ENCODE measurements around the gene SEMA6A.
A peak's percentile ranks its signal among the peaks of the same experiment; 100 is the strongest.

SEMA6A gene, protein sequence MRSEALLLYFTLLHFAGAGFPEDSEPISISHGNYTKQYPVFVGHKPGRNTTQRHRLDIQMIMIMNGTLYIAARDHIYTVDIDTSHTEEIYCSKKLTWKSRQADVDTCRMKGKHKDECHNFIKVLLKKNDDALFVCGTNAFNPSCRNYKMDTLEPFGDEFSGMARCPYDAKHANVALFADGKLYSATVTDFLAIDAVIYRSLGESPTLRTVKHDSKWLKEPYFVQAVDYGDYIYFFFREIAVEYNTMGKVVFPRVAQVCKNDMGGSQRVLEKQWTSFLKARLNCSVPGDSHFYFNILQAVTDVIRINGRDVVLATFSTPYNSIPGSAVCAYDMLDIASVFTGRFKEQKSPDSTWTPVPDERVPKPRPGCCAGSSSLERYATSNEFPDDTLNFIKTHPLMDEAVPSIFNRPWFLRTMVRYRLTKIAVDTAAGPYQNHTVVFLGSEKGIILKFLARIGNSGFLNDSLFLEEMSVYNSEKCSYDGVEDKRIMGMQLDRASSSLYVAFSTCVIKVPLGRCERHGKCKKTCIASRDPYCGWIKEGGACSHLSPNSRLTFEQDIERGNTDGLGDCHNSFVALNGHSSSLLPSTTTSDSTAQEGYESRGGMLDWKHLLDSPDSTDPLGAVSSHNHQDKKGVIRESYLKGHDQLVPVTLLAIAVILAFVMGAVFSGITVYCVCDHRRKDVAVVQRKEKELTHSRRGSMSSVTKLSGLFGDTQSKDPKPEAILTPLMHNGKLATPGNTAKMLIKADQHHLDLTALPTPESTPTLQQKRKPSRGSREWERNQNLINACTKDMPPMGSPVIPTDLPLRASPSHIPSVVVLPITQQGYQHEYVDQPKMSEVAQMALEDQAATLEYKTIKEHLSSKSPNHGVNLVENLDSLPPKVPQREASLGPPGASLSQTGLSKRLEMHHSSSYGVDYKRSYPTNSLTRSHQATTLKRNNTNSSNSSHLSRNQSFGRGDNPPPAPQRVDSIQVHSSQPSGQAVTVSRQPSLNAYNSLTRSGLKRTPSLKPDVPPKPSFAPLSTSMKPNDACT

DNA sequence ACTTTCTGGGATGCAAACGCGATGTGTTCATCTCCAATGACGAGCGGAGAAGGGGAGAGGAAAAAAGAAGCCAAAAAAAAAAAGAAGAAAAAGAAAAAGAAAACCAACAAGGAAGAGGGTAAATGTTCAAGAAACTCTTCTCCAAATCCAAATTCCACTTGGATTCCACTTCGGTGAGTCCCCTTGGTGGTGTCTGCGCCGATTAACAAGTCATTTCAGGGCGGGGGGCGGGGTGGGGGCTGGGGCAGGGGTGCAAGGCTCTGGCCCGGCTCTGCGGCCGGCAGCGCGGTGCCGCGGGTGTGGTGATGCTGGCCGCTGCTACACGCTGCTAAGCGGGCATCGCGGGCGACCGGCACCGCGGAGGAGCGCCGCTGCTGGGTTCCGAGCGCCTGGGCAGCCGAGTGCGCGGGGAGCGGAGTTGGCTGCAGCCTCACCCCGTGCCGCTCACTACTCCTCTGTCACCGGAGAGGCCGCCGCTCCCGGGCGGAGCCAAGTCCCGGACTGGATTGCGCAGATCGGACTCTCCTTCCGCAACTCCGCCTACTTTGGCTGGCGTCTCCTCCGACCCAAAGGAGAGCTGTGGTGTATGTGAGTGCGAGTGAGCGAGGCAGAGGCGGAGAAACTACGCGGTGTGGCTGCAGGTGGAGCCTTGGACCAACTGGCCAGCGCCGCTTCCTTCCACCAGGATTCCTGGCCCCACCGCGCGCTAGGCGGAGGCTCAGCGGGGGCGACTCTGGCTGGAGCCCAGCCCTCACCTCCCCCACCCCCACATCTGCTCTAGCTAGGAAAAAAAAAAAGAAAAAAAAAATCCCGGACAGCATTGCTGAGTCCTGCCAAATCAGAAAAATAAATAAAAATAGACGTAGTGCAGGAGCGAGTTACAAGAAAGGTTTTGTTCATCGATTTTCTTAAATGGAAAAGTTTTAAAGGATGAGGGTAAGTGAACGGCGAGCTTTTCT lies at the start of gene SEMA6A:
SEMA6A (minus strand) TSS at position 457 of the 959 bp plus-strand sequence. CDS start 69,879 bp downstream, outside the sequence.
- DNase-seq = peak; percentile 27

DNA sequence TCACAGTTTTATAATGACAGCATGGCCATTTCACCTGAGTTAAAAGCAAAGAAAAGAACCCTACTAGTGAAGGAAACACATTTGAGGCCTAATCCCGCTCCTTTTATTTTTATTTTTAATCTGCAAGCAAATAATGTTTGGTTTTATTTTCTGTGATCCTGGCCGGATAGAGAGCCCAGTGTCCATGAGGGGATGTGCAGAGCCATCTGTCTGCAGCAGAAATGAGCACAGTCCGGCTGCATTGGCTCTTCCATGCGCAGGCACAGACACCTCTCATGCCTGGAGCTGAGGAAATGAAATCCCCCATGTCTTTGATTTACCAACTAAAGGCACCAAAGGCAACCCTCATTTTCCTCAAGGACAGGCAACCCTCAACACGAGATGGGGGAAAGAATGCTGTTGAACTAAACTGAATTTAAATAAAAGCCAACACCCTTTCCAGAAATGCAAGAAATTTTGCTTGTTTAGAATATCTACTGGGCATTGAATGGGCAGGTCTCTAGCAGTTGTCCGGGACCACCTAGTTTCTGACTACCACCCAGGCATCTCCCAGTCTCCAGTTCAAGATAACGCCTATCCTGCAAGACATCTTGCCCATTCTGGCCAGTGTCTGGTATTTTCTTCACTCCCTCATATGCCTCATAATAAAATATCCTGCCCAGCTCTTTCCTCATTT lies 47.9 kb upstream of the SEMA6A start:
- no peak for DNase-seq

DNA sequence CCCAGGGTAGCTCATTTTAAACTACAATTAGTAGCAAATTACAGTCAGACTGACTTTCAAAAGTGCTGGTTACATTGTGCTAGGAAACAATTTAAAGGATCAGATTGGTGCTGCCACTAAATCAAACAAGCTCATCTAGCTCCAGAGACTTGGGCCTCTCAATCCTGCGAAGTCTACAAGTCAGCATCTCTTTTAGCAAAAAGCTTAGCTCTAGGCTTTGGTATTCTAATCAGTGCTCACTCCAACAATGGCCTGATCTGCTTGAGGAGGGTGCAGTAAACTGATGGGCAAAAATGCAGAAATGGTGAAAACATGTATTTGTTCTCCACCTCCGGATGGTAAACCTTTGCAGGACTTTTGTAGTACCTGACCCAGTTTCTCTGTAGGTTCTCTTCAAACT lies 47.0 kb upstream of the SEMA6A start:
- no peak for DNase-seq

DNA sequence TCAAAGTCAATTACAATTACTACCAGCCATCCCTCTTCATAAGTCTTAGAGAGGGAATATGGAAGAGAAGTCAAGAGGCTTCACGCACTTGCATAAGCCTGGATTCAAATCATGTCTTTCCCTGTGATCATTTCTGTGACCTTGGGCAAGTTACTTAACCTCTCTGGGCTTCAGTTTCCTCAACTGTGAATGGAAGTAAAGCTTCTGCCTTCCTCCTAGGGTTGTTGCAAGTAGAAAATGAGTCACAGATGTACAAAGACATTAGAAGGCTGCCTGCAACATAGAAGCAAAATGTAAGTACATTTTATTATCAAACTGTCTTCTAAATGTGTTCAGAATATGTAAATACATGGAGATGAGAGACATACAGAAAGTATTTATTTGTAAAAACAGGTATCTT lies 42.3 kb upstream of the SEMA6A start:
- no peak for DNase-seq

DNA sequence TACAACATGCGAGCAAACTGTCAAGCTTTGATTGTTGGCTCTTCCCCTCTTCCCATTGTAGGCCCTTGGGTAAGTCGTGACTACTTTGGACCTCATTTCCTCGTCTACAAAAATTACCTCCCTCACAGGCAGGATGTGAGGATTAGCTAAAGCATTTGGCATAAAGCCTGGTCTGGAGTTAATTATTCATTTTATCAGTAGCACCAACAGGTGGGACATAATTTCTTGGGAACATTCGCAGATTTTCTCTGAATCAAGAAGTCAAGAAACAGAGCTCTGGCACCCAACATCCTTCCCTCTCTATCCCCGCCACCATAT lies 39.9 kb upstream of the SEMA6A start:
- DNase-seq = no peak

DNA sequence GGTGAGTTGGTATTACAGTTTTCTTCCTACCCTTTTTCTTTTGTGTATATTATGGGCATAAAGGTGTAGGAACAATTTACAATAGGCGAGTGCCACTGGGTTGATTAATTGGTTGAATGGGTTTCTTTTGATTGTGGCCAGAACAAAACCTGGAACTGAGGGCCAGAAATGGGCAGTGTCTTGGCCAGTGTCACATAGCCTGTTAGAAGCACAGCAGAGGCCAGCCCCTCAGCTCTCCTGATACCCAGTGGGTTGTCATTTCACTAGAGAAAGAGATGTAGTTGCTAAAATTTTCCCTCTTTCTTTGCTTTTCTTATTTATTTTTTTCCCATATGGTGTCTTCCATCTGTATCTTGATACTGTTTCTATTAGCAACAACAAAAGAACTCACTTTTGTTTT lies 38.8 kb upstream of the SEMA6A start:
- no peak for DNase-seq

DNA sequence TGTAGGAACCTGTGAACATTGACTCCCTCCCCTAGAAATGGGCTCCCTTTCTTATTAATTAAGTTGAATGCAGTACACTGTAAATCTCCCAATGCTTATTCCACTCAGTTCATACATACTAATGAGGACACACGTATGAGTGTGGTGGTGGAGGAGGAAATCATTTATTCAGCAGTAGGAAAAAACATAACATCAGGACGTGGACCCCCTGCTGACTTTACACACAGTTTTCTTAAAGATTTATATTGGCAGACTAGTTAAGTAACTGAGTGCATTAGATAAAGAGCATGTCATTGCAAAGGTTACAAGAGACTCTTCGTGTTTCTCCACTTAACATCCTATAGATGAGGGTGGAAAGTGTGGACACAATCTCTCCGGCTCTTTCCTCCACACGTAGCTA lies 37.8 kb upstream of the SEMA6A start:
- DNase-seq = no peak

DNA sequence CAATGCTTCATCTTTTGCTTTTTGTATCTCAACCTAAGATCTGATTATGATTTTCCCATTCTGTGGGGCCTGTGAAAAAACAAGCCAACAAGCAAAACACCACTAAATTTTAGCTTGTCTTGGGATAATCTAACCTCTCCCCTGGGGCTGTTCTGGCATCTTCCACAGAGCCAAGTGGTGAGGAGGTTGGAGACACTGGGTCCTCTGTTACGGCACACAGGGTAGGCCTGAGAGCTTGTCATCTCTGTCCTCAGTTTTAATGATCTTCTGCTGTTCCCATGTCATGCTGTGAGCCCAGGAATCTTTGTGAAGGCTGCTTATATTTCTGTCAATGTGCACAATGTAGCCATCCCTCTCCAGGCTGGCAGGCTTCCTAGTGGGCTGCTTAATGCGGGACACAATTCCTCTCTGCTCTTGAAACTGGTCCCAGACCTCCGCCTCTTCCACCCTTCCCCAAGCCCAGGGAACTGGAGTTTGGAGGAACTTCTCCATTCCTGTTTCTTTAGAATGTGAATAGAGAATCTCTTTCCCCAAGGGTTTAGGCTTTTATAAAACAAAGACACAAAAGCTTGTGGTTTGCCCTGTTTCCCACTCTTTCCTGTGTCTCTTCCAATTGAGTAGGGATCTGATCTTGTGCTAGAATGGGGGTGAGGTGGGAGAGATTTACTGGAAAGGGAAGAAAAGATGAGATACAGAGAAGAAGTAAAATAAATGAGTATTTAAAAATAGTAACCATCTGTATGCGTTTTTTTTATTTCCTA lies 30.9 kb upstream of the SEMA6A start:
- DNase-seq = no peak

DNA sequence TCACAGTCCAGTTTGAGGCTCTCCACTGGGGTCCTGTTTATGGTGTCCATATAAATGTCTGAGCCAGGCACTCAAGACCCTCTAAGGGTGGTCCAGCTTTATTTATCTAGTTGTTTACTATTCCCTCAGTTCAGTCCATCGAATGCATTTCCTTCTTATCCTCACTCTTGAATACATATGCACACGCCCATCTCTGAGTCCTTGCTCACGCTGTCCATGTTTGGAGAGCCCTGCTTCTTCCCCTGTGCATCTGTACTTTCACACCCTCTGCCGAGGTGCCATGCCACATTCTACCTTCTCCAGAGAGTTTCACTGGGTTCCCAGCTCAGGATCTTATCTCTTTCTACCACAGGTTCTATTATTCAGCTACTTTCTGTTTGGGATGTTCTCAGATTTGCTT lies 30.2 kb upstream of the SEMA6A start:
- DNase-seq = no peak

DNA sequence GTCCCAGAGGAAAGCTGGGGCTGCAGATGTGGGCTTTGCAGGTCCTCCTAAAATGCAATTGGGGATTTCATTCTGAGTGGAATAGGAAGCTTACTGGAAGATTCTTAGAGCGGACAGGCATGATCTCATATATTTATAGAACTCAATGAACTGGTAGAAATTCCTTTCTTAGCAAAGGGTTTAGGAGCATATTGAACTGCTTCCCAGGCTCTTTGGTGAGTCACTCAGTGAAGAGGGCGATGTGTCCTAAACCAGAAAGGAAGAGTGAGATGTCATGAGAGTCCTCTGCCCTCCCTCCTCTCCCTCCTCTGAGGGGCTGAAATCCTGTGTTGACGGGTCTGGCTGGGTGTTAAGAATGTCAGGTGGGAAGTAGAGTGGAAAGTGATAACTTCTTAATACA lies 26.3 kb upstream of the SEMA6A start:
- DNase-seq = no peak

DNA sequence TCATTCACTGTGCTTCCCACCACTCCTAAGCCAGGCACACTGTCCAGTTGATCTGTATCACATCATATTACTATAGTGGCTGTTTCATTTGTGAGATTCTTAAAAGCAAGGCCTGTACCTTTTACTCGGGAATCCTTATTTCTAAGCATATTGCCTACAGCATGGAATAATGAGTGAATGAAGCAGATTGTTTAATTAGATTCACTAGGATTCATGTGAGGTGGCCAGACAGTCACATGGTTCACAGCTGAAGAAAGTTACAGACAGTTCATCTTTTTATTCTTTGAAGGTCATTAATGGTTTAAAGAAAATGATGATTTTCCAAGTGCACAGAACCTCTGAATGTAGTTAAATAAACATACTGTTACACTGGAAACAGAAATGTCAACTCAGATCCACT lies 24.3 kb upstream of the SEMA6A start:
- DNase-seq = no peak

DNA sequence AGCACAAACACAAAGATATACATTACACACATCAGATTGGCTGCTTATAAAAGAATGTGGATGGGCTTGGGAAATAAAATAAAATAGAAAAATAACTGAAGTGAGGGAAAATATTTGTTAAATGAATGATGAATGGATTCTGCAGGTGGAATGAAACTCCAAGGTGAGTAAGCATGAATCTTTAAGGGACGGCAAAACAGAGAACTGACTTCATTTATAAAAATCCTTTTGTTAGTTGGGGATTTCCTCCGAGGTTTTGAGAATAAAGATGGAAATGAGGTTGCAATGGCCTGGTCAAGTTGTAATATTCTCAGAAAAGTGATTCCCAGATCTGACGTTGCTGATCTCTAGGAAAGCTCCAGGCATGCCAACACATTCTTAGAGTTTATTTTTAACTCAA lies 20.9 kb upstream of the SEMA6A start:
- no peak for DNase-seq

DNA sequence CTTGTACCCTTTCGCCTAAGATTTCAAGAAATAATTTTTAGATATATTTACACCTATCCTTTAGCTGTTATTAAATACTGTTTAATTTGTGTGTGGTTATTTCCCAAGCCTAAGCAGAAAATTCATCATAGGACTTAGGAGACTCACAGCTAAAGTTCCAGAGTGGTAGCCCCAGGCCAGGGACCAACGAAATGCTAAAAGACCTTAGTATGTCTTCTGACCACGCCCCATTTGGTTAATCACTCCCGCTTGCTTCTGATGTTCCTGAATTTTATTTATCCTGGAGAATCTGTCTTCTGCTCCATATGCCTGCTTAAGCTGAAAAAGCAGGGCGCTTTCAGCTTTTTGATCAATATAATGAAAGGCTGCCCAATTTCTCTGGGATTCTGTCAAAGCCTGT lies 18.7 kb upstream of the SEMA6A start:
- DNase-seq = no peak

DNA sequence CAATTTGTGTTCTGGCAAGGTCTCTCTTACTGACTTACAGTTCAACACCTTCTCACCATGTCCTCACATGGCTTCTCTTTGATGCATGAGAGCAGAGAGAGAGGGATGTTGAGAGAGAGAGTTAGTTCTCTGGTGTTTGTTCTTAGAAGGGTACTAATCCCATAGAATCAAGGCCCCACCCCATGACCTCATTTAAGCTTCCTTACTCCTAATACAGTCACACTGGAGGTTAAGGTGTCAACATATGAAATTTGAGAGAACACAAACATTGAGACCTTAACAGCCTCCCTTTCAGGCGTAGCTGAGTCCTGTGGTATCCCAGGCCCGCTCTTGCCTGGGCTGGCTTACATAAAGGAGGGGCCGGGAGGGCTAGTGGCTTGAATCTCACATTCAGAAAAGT lies 10.6 kb upstream of the SEMA6A start:
- no peak for DNase-seq

DNA sequence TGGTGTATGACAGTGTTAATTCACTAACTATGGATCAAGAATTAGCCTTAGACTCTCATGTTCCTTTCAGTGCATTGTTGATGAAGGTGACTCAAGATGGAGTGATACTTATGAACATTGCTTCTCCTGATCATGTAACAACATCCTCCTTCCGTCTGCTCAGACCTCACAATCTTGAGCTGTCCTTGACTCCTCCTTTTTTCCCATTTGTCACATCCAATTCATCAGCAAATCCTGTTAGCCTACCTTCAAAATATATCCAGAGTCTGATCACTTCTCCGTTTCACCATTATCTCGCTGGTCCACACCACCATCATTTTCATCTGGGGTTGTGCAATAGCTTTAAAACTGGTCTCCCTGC lies 9.2 kb upstream of the SEMA6A start:
- DNase-seq = no peak

DNA sequence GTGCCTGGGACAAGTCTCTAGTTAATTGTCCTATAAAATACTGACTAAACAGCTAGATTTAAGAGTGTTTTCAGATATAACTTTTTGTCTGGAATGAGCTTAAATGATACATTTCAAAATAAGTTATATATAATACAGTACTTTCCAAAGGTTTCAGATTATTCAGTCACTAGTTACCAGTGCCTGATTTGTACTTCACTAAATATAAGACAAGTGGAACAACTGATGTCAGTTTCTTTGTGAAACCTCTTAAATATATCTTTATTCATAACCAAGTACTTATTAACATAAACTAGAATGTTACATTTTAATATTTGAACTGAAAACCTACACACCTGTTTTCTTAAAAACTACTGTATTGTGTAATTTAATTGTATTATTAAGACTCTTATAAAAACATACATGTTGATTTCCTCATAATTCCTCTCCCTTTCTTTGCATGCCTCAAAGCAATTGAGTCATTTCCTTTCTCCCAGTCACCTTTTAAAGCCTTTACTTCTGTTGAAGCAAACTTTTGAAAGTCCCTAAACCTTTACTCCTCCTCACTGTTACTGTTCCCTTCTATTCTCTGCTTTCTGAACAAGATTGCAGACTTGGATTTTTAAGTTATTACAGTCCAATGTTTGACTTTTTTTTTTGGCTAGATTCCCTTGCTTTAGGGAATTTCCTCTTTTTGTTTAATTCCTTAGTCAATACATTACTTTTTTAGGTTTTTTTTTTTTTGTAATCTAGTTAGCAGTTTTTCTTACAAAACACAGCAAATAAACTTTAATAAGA lies 8.7 kb upstream of the SEMA6A start:
- DNase-seq = no peak

DNA sequence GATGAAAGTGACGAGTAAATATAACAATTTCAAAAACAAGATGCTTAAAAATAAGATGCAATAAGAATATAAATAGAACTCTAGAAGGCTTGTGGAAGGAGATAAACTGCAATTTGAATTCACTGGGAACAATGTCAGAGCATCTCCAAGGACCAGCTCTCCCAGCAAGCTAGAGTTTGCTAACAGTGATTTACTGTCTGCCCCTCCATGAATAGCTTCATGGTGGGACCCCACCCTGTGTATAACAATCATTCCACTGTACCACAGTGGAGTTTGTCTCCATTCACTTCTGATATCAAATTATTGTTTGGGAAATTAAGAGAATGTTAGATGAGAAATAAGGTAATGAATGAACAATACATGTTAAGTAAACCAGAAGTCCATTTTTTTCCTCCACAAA lies 7.3 kb upstream of the SEMA6A start:
- DNase-seq = no peak

DNA sequence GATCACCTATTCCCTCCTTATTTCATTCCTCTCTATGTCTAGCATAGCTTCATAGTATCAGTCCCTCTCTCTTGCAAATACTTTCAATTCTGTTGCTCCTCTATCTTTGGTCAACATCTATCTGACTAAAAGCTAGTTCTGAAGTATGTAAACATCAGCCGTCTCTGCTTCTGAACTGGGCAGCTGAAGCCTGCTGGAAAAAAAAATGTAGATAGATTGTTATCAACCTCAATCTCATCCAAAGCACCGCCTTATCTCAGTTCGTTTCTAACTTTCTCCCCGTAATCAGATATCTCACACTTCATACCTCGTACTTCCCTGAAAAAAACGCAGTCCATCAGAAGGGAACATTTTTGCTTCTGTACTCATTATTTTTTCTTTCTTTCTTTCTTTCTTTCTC lies 4.5 kb upstream of the SEMA6A start:
- DNase-seq = no peak

DNA sequence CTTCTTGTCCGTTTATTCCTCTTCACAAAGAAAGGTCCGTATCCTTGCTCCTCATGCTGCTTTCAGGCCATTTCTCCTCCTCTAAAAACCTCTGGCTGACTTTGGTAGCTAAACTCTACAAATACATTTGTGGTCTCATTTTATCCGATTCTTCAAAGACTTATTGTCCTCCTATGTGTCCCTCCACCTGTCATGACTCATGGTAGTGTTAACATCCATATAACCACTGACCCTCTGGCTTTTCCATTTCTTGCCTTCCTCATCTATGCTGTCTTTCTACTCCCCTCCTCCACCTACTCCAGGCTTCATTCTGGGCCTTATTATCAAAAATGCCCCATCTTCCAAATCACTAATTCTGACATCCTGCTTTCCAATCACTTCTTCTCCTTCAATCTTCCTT lies 4.1 kb upstream of the SEMA6A start:
- no peak for DNase-seq

DNA sequence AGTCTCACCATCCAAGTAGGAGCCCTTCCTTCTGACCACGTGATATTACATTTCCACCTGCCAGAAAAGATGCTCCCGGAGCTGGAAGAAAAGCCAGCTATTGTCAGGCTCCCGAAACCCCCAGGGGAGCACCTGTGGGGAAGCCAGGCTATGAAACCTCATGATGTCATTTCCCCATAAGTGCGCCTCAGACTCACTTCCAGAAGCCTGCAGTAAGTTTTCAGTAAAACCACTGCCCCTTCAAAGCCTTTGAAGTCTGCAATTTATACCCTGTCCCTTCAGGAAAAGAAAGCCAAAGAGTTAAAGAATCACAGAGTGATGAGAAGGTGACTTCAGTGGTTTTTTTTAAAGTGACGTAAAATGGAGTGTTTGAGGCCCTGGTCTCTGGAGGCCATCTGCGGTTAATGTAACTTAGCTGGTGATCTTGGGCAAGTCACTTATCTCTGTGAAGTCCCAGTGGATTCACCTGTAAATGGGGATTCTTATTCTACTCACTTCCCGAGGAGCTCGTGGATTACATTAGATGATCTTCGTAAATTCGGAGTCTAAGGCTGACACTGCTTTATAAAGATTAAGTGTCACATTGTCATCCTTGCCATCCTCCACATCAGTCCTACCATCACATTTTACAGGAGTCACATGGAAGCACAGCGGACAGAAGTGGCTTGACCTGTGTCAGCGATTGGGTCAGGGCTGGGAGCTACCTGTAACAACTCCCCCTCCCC lies 2.6 kb upstream of the SEMA6A start:
- DNase-seq = no peak

All from DMS79 treated with DMSO at 0.1 percent for 48 hours (cell line).